ENCODE data around the gene FCN2.

DNA sequence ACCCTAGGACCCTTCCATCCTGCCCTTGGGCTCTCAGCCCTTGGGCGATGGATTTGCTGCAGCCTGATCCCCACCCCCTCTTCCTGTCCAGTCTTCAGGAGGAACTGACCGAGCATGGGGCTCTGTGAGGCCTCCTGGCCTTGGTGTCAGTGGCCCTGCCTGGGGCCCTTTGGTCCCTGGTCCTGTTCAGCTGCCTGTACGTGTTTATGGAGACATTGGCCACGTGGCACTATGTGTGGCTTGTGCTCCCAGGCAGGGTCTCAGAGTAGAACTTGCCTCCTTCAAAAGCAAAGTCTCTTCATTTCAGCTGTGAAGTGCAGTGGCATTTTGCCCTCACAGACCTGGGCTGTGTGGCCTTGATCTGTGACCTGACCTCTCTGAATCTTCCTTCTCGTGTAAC, 11.1 kb downstream of the FCN2 start:
- TF ChIP-seq POLR2A (IDR thresholded peaks at IDR 0.05; ENCODE audit: low read length): no peak
- no peak for TF ChIP-seq ESRRA (IDR thresholded peaks at IDR 0.05; ENCODE audit: borderline replicate concordance, low read length)
- TF ChIP-seq HMGXB4 (CRISPR knock-in tag; IDR thresholded peaks at IDR 0.05; ENCODE audit: borderline replicate concordance): no peak
- no peak for TF ChIP-seq CEBPB (IDR thresholded peaks at IDR 0.05)
- TF ChIP-seq, protein P1, sequence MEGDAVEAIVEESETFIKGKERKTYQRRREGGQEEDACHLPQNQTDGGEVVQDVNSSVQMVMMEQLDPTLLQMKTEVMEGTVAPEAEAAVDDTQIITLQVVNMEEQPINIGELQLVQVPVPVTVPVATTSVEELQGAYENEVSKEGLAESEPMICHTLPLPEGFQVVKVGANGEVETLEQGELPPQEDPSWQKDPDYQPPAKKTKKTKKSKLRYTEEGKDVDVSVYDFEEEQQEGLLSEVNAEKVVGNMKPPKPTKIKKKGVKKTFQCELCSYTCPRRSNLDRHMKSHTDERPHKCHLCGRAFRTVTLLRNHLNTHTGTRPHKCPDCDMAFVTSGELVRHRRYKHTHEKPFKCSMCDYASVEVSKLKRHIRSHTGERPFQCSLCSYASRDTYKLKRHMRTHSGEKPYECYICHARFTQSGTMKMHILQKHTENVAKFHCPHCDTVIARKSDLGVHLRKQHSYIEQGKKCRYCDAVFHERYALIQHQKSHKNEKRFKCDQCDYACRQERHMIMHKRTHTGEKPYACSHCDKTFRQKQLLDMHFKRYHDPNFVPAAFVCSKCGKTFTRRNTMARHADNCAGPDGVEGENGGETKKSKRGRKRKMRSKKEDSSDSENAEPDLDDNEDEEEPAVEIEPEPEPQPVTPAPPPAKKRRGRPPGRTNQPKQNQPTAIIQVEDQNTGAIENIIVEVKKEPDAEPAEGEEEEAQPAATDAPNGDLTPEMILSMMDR (IDR thresholded peaks at IDR 0.05): no peak
- TF ChIP-seq ZSCAN20 (CRISPR knock-in tag; IDR thresholded peaks at IDR 0.05): no peak
- no peak for TF ChIP-seq MAFK (IDR thresholded peaks at IDR 0.05; ENCODE audit: partially characterized antibody)
- no peak for TF ChIP-seq TP53 (CRISPR knock-in tag; IDR thresholded peaks at IDR 0.05)
- TF ChIP-seq MYC (IDR thresholded peaks at IDR 0.05; ENCODE audit: borderline replicate concordance, low read length): no peak

Data from A549 (cell line).